H9 (cell line): ENCODE measurements around the gene KLF11. TPM values are rescaled to one million over a fixed set of nuclear protein-coding genes. Genes with fewer than 3 reads are reported as not detected.

Experiments
- DNase-seq: peaks from one replicate; pipeline ENCODE4 v3.0.0-alpha.2; 2017
- H2AFZ ChIP-seq: one replicate; pipeline ENCODE4 v1.6.1; 2013; ENCODE audit warnings: mild to moderate bottlenecking, low read length, control low read depth, moderate library complexity
- H2AK5ac ChIP-seq: 2 replicates; pipeline ENCODE4 v1.6.1; 2013; ENCODE audit warnings: low read length, control low read depth, mixed read lengths; ENCODE audit not compliant: insufficient read length
- H2BK120ac ChIP-seq: one replicate; pipeline ENCODE4 v1.6.1; 2013; ENCODE audit warnings: low read depth, mild to moderate bottlenecking, low read length, control low read depth, inconsistent platforms; ENCODE audit not compliant: poor library complexity, severe bottlenecking
- H2BK12ac ChIP-seq: 2 replicates; pipeline ENCODE4 v1.6.1; 2013; ENCODE audit warnings: low read length, control low read depth, mixed read lengths, low read depth; ENCODE audit not compliant: insufficient read length
- H2BK15ac ChIP-seq: 2 replicates; pipeline ENCODE4 v1.6.1; 2013; ENCODE audit warnings: low read depth, low read length, control low read depth
- H2BK20ac ChIP-seq: one replicate; pipeline ENCODE4 v1.6.1; 2013; ENCODE audit warnings: low read depth, mild to moderate bottlenecking, low read length, control low read depth, inconsistent platforms; ENCODE audit not compliant: poor library complexity, severe bottlenecking
- H2BK5ac ChIP-seq: 2 replicates; pipeline ENCODE4 v1.6.1; 2013; ENCODE audit warnings: low read length, control low read depth, mixed read lengths; ENCODE audit not compliant: insufficient read length
- H3K14ac ChIP-seq: 2 replicates; pipeline ENCODE4 v1.6.1; 2013; ENCODE audit warnings: low read length, control low read depth; ENCODE audit not compliant: insufficient read depth
- H3K18ac ChIP-seq: 2 replicates; pipeline ENCODE4 v1.6.1; 2013; ENCODE audit warnings: low read depth, mild to moderate bottlenecking, mixed read lengths, low read length, control low read depth; ENCODE audit not compliant: insufficient read length
- H3K23ac ChIP-seq: 2 replicates; pipeline ENCODE4 v1.6.1; 2013; ENCODE audit warnings: low read length, control low read depth, mixed read lengths, low read depth; ENCODE audit not compliant: insufficient read length
- H3K23me2 ChIP-seq: 2 replicates; pipeline ENCODE4 v1.6.1; 2013; ENCODE audit warnings: low read depth, mild to moderate bottlenecking, mixed read lengths, low read length, control low read depth; ENCODE audit not compliant: insufficient read length, poor library complexity, severe bottlenecking
- H3K27ac ChIP-seq: 2 replicates; pipeline ENCODE4 v1.5.1; 2013; ENCODE audit warnings: low read length, control low read depth, mixed read lengths, low read depth; ENCODE audit not compliant: insufficient read length
- H3K27me3 ChIP-seq: 2 replicates; pipeline ENCODE4 v1.6.1; 2013; ENCODE audit warnings: low read length, control low read depth, inconsistent platforms; ENCODE audit not compliant: insufficient read depth
- H3K4ac ChIP-seq: 2 replicates; pipeline ENCODE4 v1.6.1; 2013; ENCODE audit warnings: low read depth, mild to moderate bottlenecking, control low read depth, inconsistent platforms, low read length, moderate library complexity
- H3K4me1 ChIP-seq: 2 replicates; pipeline ENCODE4 v1.6.1; 2013; ENCODE audit warnings: low read length, control low read depth, inconsistent platforms; ENCODE audit not compliant: insufficient read depth
- H3K4me2 ChIP-seq: 2 replicates; pipeline ENCODE4 v1.6.1; 2013; ENCODE audit warnings: low read length, control low read depth, mixed read lengths; ENCODE audit not compliant: insufficient read length, insufficient read depth
- H3K56ac ChIP-seq: 2 replicates; pipeline ENCODE4 v1.6.1; 2013; ENCODE audit warnings: low read depth, mild to moderate bottlenecking, mixed read lengths, low read length, control low read depth; ENCODE audit not compliant: insufficient read length
- H3K79me1 ChIP-seq: 2 replicates; pipeline ENCODE4 v1.6.1; 2013; ENCODE audit warnings: low read depth, mild to moderate bottlenecking, moderate library complexity, low read length, control low read depth, inconsistent platforms; ENCODE audit not compliant: insufficient read depth, poor library complexity, severe bottlenecking
- H3K79me2 ChIP-seq: 2 replicates; pipeline ENCODE4 v1.6.1; 2013; ENCODE audit warnings: low read length, control low read depth, inconsistent platforms; ENCODE audit not compliant: insufficient read depth
- H3K9ac ChIP-seq: 2 replicates; pipeline ENCODE4 v1.6.1; 2013; ENCODE audit warnings: low read length, control low read depth, mixed read lengths; ENCODE audit not compliant: insufficient read length; ENCODE audit errors: extremely low read depth
- H3K9me3 ChIP-seq: one replicate; pipeline ENCODE4 v1.6.1; 2013; ENCODE audit warnings: low read depth, low read length, inconsistent platforms; ENCODE audit not compliant: control insufficient read depth
- H3T11ph ChIP-seq: one replicate; pipeline ENCODE4 v1.6.1; 2013; ENCODE audit warnings: mild to moderate bottlenecking, low read length, control low read depth, inconsistent platforms
- H4K20me1 ChIP-seq: one replicate; pipeline ENCODE4 v1.6.1; 2013; ENCODE audit not compliant: control insufficient read depth, insufficient read length, insufficient read depth
- H4K5ac ChIP-seq: 2 replicates; pipeline ENCODE4 v1.6.1; 2013; ENCODE audit warnings: low read depth, mild to moderate bottlenecking, mixed read lengths, low read length, control low read depth; ENCODE audit not compliant: insufficient read length
- H4K8ac ChIP-seq: replicated peaks from 2 replicates; pipeline ENCODE4 v1.6.1; 2013; ENCODE audit warnings: low read length, control low read depth, mixed read lengths, low read depth; ENCODE audit not compliant: insufficient read length
- H4K91ac ChIP-seq: 2 replicates; pipeline ENCODE4 v1.6.1; 2013; ENCODE audit warnings: low read depth, mild to moderate bottlenecking, moderate library complexity, mixed read lengths, low read length, control low read depth; ENCODE audit not compliant: insufficient read length
- H3K27ac Mint-ChIP-seq, 3 experiments: 2 replicates in 2 of 3; 3 replicates in 1 of 3; pipeline ENCODE4 v1.8.0; 2020 to 2021; ENCODE audit warnings: mixed read lengths in 3 of 3, mild to moderate bottlenecking in 1 of 3, moderate library complexity in 1 of 3
- H3K27me3 Mint-ChIP-seq: 2 replicates; pipeline ENCODE4 v1.8.0; 2021; ENCODE audit warnings: low read depth, mild to moderate bottlenecking, moderate library complexity, mixed read lengths
- H3K36me3 Mint-ChIP-seq, 3 experiments: 2 replicates in 2 of 3; 3 replicates in 1 of 3; pipeline ENCODE4 v1.8.0; 2020 to 2021; ENCODE audit warnings: low read depth in 3 of 3, mixed read lengths in 3 of 3; ENCODE audit not compliant: insufficient read depth in 1 of 3
- H3K4me1 Mint-ChIP-seq, 2 experiments: 2 replicates each; pipeline ENCODE4 v1.8.0; 2020; ENCODE audit warnings: mixed read lengths in 2 of 2
- H3K4me3 Mint-ChIP-seq, 2 experiments: 2 replicates in 1 of 2; 3 replicates in 1 of 2; pipeline ENCODE4 v1.8.0; 2020 to 2021; ENCODE audit warnings: mild to moderate bottlenecking in 2 of 2, mixed read lengths in 2 of 2, moderate library complexity in 1 of 2
- H3K9me3 Mint-ChIP-seq, 2 experiments: 2 replicates in 1 of 2; 3 replicates in 1 of 2; pipeline ENCODE4 v1.8.0; 2020; ENCODE audit warnings: mild to moderate bottlenecking in 2 of 2, mixed read lengths in 2 of 2, moderate library complexity in 1 of 2
- WGBS: extraction: QIAGEN DNeasy Blood & Tissue Kit; methylation state at CpG from one replicate; pipeline ENCODE4 v1.1.7; 2013; ENCODE audit warnings: missing lambda C conversion rate, low lambda C conversion rate, mixed read lengths; ENCODE audit not compliant: insufficient read length; ENCODE audit errors: extremely low coverage; 5-methylcytosine and 5-hydroxymethylcytosine counted together
- total RNA-seq: library from RNA; stranded (reverse); gene quantifications from 2 replicates; pipeline ENCODE4 v1.2.1, GENCODE V29; 2021
- TF ChIP-seq, protein P1 (sequence below): fragments of 200-600 bp; sonication (generic); conservative IDR thresholded peaks from 3 replicates; pipeline ENCODE4 v1.8.0; 2021; ENCODE audit warnings: antibody characterized with exemption, mild to moderate bottlenecking

The KLF11 gene
- total RNA-seq, 1 experiment from 2014 or later, result 15.5 TPM

DNA sequence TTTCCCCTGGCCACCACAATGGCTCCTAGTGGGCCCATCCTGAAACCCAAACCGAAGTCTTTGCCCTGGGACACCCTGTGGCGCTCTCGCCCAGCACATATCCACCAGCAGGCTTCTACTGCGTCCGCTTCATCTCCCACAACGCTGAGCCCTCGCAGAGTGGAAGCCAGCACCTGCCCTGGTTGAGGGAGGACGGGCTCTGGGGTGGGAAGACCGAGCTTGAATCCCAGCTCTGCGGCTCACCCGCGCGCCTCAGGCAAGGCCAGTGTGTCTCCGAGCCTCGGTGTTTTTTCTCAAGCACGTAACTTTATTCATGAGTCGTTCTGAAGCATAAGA, 15.6 kb downstream of the KLF11 start:
- H3K9me3 ChIP-seq, result no peaks in the 10 kb centered on the region
- no peak overlapping the region for H2BK120ac ChIP-seq
- no peaks in the 10 kb centered on the region for H4K20me1 ChIP-seq
- H3K14ac ChIP-seq, result no peak overlapping the region; the same call in 1 of the 2 replicates
- DNase-seq, result no peak
- H4K91ac ChIP-seq, result no peak overlapping the region
- no peak overlapping the region for H3K23ac ChIP-seq
- Mint-ChIP-seq H3K4me3 (no peak overlapping the region; a peak in 1 of 5 replicates), H3K9me3 (no peaks in the 10 kb centered on the region; a peak in 1 of 5 replicates), H3K4me1 (peaks cover 20 to 25% of the 10 kb centered on the region in 2 experiments), H3K27me3 (peaks cover 3% of the 10 kb centered on the region), H3K27ac (no peak overlapping the region), H3K36me3 (peaks cover 0 to 7% (median 7%) of the 10 kb centered on the region in 3 experiments; a peak in 4 of 7 replicates)
- TF ChIP-seq, protein P1, sequence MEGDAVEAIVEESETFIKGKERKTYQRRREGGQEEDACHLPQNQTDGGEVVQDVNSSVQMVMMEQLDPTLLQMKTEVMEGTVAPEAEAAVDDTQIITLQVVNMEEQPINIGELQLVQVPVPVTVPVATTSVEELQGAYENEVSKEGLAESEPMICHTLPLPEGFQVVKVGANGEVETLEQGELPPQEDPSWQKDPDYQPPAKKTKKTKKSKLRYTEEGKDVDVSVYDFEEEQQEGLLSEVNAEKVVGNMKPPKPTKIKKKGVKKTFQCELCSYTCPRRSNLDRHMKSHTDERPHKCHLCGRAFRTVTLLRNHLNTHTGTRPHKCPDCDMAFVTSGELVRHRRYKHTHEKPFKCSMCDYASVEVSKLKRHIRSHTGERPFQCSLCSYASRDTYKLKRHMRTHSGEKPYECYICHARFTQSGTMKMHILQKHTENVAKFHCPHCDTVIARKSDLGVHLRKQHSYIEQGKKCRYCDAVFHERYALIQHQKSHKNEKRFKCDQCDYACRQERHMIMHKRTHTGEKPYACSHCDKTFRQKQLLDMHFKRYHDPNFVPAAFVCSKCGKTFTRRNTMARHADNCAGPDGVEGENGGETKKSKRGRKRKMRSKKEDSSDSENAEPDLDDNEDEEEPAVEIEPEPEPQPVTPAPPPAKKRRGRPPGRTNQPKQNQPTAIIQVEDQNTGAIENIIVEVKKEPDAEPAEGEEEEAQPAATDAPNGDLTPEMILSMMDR, result no peak
- H3K18ac ChIP-seq, result no peak overlapping the region
- no peak overlapping the region for H3K56ac ChIP-seq
- no peak overlapping the region for H3K4me2 ChIP-seq
- no peak overlapping the region for H4K8ac ChIP-seq
- no peak overlapping the region for H2AK5ac ChIP-seq
- no peak overlapping the region for H2BK15ac ChIP-seq
- no peak overlapping the region for H2AFZ ChIP-seq
- no peaks in the 10 kb centered on the region for H3K79me2 ChIP-seq
- WGBS, result no CpG with 5 or more reads among the region's 17 CpGs
- H3T11ph ChIP-seq, result no peak overlapping the region
- peaks cover 3% of the 10 kb centered on the region for H3K23me2 ChIP-seq
- H2BK20ac ChIP-seq, result no peak overlapping the region
- no peak overlapping the region for H3K9ac ChIP-seq
- no peak overlapping the region for H2BK12ac ChIP-seq
- H3K27ac ChIP-seq, result no peak overlapping the region
- no peaks in the 10 kb centered on the region for H3K27me3 ChIP-seq
- no peak overlapping the region for H3K4ac ChIP-seq
- no peaks in the 10 kb centered on the region; the same call in 1 of the 2 replicates for H3K4me1 ChIP-seq
- H4K5ac ChIP-seq, result no peak overlapping the region
- no peaks in the 10 kb centered on the region for H3K79me1 ChIP-seq
- no peak overlapping the region for H2BK5ac ChIP-seq
